Measurements from ENCODE around the gene SERTAD3. TPM values are rescaled to one million over a fixed set of nuclear protein-coding genes. Genes with fewer than 3 reads are reported as not detected.

The SERTAD3 gene
- total RNA-seq, 1 experiment from 2014 or later: 30.9 TPM

- no peak overlapping the region for H3K9ac ChIP-seq (ENCODE audit: extremely low read depth, insufficient read length, low read length)
- H3T11ph ChIP-seq (ENCODE audit: low read length): no peak overlapping the region
- H2AFZ ChIP-seq (ENCODE audit: low read length): no peak overlapping the region
- H3K79me1 ChIP-seq (ENCODE audit: insufficient read depth, low read depth, low read length, poor library complexity, severe bottlenecking): no peaks in the 10 kb centered on the region
- H3K18ac ChIP-seq (ENCODE audit: insufficient read length, low read depth, low read length): no peak overlapping the region
- no peaks in the 10 kb centered on the region for H4K20me1 ChIP-seq (ENCODE audit: control insufficient read depth, insufficient read depth, insufficient read length)
- peak; percentile 96 for DNase-seq
- no peaks in the 10 kb centered on the region; a peak in 1 of 7 replicates for H3K36me3 Mint-ChIP-seq (ENCODE audit: insufficient read depth in 1 of 3, low read depth in 3 of 3)
- no peak overlapping the region for H4K91ac ChIP-seq (ENCODE audit: insufficient read length, low read depth, low read length)
- no peaks in the 10 kb centered on the region for H3K4me1 ChIP-seq (ENCODE audit: insufficient read depth, low read length)
- no peak overlapping the region for H2AK5ac ChIP-seq (ENCODE audit: insufficient read length, low read length)
- no peak overlapping the region for H2BK12ac ChIP-seq (ENCODE audit: insufficient read length, low read depth, low read length)
- no peak overlapping the region for H3K56ac ChIP-seq (ENCODE audit: insufficient read length, low read depth, low read length)
- H3K4ac ChIP-seq (ENCODE audit: low read depth, low read length): no peak overlapping the region
- no peak overlapping the region for H2BK15ac ChIP-seq (ENCODE audit: low read depth, low read length)
- no peaks in the 10 kb centered on the region for H3K79me2 ChIP-seq (ENCODE audit: insufficient read depth, low read length)
- H4K8ac ChIP-seq (replicated peaks; ENCODE audit: insufficient read length, low read depth, low read length): no peak overlapping the region
- H2BK5ac ChIP-seq (ENCODE audit: insufficient read length, low read length): no peak overlapping the region
- H3K27me3 Mint-ChIP-seq (ENCODE audit: low read depth): peaks cover 19% of the 10 kb centered on the region
- no peak for TF ChIP-seq CTCF (conservative IDR thresholded peaks at IDR 0.05)
- peak overlapping the region in 1 of 2 experiments; percentile 65; a peak in 4 of 5 replicates for H3K4me3 Mint-ChIP-seq
- H4K5ac ChIP-seq (ENCODE audit: insufficient read length, low read depth, low read length): no peak overlapping the region
- H2BK20ac ChIP-seq (ENCODE audit: low read depth, low read length, poor library complexity, severe bottlenecking): no peak overlapping the region
- H3K27me3 ChIP-seq (ENCODE audit: insufficient read depth, low read length): no peaks in the 10 kb centered on the region; the same call in 1 of the 2 replicates
- H3K27ac ChIP-seq (ENCODE audit: insufficient read length, low read depth, low read length): no peak overlapping the region
- peak overlapping the region; percentile 15 for H3K4me2 ChIP-seq (ENCODE audit: insufficient read depth, insufficient read length, low read length)
- no peaks in the 10 kb centered on the region for H3K9me3 ChIP-seq (ENCODE audit: control insufficient read depth, low read depth, low read length)
- no peak overlapping the region for H3K27ac Mint-ChIP-seq
- H3K9me3 Mint-ChIP-seq: no peaks in the 10 kb centered on the region; a peak in 1 of 5 replicates
- H3K14ac ChIP-seq (ENCODE audit: insufficient read depth, low read length): no peak overlapping the region; the same call in 1 of the 2 replicates
- peaks cover 8% of the 10 kb centered on the region for H3K23me2 ChIP-seq (ENCODE audit: insufficient read length, low read depth, low read length, poor library complexity, severe bottlenecking)
- peaks cover 12 to 19% of the 10 kb centered on the region in 2 experiments for H3K4me1 Mint-ChIP-seq
- no peak overlapping the region for H3K23ac ChIP-seq (ENCODE audit: insufficient read length, low read depth, low read length)
- no CpG with 5 or more reads among the region's 49 CpGs for WGBS (ENCODE audit: extremely low coverage, insufficient read length, low lambda C conversion rate)
- no peak overlapping the region for H2BK120ac ChIP-seq (ENCODE audit: low read depth, low read length, poor library complexity, severe bottlenecking)
These were observed 45.6 kb downstream of the SERTAD3 start for GRCh38 chr19:40398417-40399131.
